Coronary artery (tissue), 2 donors: ENCODE data around the gene UBE2QL1.

Experiments used
- DNase-seq: peaks from one replicate; pipeline ENCODE4 v3.0.0-alpha.2; 2017; ENCODE audit warnings: low spot score
- H3K27ac ChIP-seq, 2 donors: fragments of 200-600 bp; sonication (generic); one replicate each; pipeline ENCODE4 v1.5.1; 2016 to 2019
- H3K4me3 ChIP-seq: fragments of 200-600 bp; sonication (generic); 2 replicates; pipeline ENCODE4 v1.5.1; 2016; ENCODE audit warnings: mild to moderate bottlenecking, moderate library complexity
- TF ChIP-seq, protein P1 (sequence below): fragments of 200-600 bp; sonication (generic); IDR thresholded peaks from one replicate; pipeline ENCODE4 v1.5.1; 2019; ENCODE audit warnings: antibody characterized with exemption

Gene UBE2QL1, protein sequence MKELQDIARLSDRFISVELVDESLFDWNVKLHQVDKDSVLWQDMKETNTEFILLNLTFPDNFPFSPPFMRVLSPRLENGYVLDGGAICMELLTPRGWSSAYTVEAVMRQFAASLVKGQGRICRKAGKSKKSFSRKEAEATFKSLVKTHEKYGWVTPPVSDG

DNA sequence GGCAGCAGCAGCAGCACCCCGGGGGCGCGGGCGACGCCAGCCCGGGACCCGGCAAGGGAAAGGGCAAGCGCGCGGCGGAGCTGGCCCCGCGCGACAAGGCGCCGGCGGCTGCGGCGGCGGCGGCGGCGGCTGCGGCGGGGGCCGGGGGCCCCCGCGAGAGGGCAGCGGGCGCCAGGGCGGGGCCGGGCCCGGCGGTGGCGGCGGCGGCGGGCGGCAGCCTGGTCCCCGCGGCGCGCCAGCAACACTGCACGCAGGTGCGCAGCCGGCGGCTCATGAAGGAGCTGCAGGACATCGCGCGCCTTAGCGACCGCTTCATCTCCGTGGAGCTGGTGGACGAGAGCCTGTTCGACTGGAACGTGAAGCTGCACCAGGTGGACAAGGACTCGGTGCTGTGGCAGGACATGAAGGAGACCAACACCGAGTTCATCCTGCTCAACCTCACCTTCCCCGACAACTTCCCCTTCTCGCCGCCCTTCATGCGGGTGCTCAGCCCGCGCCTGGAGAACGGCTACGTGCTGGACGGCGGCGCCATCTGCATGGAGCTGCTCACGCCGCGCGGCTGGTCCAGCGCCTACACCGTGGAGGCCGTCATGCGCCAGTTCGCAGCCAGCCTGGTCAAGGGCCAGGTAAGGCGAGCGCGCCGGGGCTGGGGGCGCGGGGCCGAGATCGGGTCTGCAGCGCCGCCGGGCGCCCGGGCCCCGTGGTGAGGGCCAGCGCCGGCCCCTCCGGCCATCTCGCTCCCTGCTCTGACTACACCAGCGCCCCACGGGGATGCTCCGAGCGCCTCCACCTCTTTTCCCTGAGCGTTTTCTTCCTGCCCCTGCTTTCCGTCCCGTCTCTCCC, at the start of gene UBE2QL1:
Gene UBE2QL1, plus strand, starts transcription at position 238 of the 843 bp plus-strand sequence. Its CDS starts 35 bp downstream, at position 273.
- Histone ChIP-seq H3K4me3 (peak within 1 kb of the TSS; percentile 71), H3K27ac (no peak within 1 kb of the TSS)
- DNase-seq: peak; percentile 57
- TF ChIP-seq, protein P1, sequence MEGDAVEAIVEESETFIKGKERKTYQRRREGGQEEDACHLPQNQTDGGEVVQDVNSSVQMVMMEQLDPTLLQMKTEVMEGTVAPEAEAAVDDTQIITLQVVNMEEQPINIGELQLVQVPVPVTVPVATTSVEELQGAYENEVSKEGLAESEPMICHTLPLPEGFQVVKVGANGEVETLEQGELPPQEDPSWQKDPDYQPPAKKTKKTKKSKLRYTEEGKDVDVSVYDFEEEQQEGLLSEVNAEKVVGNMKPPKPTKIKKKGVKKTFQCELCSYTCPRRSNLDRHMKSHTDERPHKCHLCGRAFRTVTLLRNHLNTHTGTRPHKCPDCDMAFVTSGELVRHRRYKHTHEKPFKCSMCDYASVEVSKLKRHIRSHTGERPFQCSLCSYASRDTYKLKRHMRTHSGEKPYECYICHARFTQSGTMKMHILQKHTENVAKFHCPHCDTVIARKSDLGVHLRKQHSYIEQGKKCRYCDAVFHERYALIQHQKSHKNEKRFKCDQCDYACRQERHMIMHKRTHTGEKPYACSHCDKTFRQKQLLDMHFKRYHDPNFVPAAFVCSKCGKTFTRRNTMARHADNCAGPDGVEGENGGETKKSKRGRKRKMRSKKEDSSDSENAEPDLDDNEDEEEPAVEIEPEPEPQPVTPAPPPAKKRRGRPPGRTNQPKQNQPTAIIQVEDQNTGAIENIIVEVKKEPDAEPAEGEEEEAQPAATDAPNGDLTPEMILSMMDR: no peak

GRCh38 chr5:6399980-6400910, 48.4 kb upstream of the UBE2QL1 start:
- peak; percentile 62 for DNase-seq

GRCh38 chr5:6401410-6401809, 47.2 kb upstream of the UBE2QL1 start:
- TF ChIP-seq, protein P1: no peak
- DNase-seq: no peak
- H3K4me3 ChIP-seq: no peak overlapping the region
- H3K27ac ChIP-seq: no peak overlapping the region

More at GRCh38 chr5:6399980-6400910, 48.4 kb upstream of the UBE2QL1 start:
- no peak overlapping the region for H3K27ac ChIP-seq
- no peak overlapping the region for H3K4me3 ChIP-seq
- TF ChIP-seq, protein P1: no peak

- Histone ChIP-seq H3K27ac (no peak overlapping the region), H3K4me3 (no peak overlapping the region)
- TF ChIP-seq, protein P1: no peak
- no peak for DNase-seq
Measured at GRCh38 chr5:6402939-6403338, 45.7 kb upstream of the UBE2QL1 start.

DNA sequence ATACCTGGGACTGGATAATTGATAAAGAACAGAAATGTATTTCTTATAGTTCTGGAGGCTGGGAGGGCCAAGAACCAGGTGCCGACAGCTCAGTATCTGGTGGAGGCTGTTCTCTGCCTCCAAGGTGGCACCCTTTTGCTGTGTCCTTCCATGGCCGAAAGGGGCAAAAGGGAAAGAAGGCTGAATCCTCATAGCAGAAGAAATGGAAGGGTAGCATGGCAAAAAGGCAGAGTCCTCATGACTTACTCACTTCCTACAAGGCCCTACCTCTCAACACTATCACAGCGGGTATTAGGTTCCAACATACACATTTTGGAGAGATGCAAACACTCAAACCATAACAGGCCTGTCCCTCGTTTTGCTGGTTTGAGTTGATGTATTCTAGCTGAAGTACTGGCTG, 45.2 kb upstream of the UBE2QL1 start:
- TF ChIP-seq, protein P1: no peak
- Histone ChIP-seq H3K4me3 (no peak overlapping the region), H3K27ac (no peak overlapping the region)
- no peak for DNase-seq

DNA sequence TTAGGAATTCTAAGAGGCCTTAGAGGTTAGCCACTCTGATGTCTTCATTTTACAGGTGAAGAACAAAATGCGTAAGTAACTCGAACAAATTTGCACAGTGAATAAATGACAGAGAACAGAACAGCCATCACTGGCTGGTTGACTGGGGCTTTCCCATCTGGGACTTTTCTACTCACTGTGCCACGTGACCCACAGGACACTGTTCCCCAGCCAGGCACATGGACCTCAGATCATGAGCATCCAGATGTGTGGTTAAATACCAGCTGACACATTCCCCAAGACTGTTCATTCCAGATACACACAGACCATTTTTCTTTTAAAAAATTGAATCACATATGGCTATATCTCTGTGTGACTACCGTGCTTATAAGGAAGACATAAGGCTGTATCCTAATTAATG, 44.5 kb upstream of the UBE2QL1 start:
- DNase-seq: no peak
- no peak overlapping the region for H3K27ac ChIP-seq
- TF ChIP-seq, protein P1: no peak
- no peak overlapping the region for H3K4me3 ChIP-seq
